CD4-positive, alpha-beta T cell (primary cell): ENCODE data around the gene ZNF516. TPM values are rescaled to one million over a fixed set of nuclear protein-coding genes. Genes with fewer than 3 reads are reported as not detected.

ENCODE experiments used
- ATAC-seq: fragments of 200-7000 bp; cut with Tn5 transposase; one replicate; pipeline ENCODE4 v1.10.0; 2022; ENCODE audit warnings: mild to moderate bottlenecking; ENCODE audit not compliant: poor library complexity
- CTCF ChIA-PET: fragments of 350-600 bp; sonication (Branson Sonifier 250); formaldehyde crosslinking; loops from one replicate; lab custom pipeline; 2021; ENCODE audit warnings: antibody characterized with exemption, inconsistent platforms; lab: Charles Lee
- POLR2A ChIA-PET: fragments of 350-600 bp; sonication (Branson Sonifier 250); formaldehyde crosslinking; loops from one replicate; lab custom pipeline; 2021; ENCODE audit warnings: antibody characterized with exemption, inconsistent platforms; lab: Charles Lee
- DNase-seq, 14 experiments: peaks; one replicate each; pipeline ENCODE4 v3.0.0-alpha.2; 2013 to 2020; ENCODE audit warnings: mixed read lengths in 2 of 14
- H3K27ac ChIP-seq, 2 donors: one replicate each; pipeline versions ENCODE4 v1.5.1 to v1.7.0; 2013; ENCODE audit warnings: low read length in 2 of 2, low read depth in 1 of 2, mild to moderate bottlenecking in 1 of 2
- H3K27me3 ChIP-seq, 2 experiments: 1 replicate in 1 of 2; 2 replicates in 1 of 2; pipeline versions ENCODE4 v1.6.1 to v1.7.0; 2013; ENCODE audit warnings: low read length in 2 of 2, control low read depth in 1 of 2, mild to moderate bottlenecking in 1 of 2, moderate library complexity in 1 of 2; ENCODE audit not compliant: insufficient read depth in 2 of 2, control insufficient read depth in 1 of 2
- H3K36me3 ChIP-seq: one replicate; pipeline ENCODE4 v1.6.1; 2013; ENCODE audit warnings: low read length, control low read depth; ENCODE audit not compliant: insufficient read depth
- H3K4me1 ChIP-seq: one replicate; pipeline ENCODE4 v1.6.1; 2013; ENCODE audit warnings: low read length, control low read depth; ENCODE audit not compliant: insufficient read depth
- H3K4me3 ChIP-seq: one replicate; pipeline ENCODE4 v1.5.1; 2013; ENCODE audit warnings: mild to moderate bottlenecking, low read length, moderate library complexity
- H3K9me3 ChIP-seq, 2 experiments: 1 replicate in 1 of 2; 2 replicates in 1 of 2; pipeline versions ENCODE4 v1.6.1 to v1.7.0; 2013; ENCODE audit warnings: low read length in 2 of 2, mild to moderate bottlenecking in 2 of 2, control low read depth in 1 of 2, moderate library complexity in 1 of 2; ENCODE audit not compliant: control insufficient read depth in 1 of 2, insufficient read depth in 1 of 2
- H3K27ac Mint-ChIP-seq: one replicate; pipeline ENCODE4 v1.8.0; 2020; ENCODE audit warnings: mixed read lengths
- H3K27me3 Mint-ChIP-seq: one replicate; pipeline ENCODE4 v1.8.0; 2021; ENCODE audit warnings: mixed read lengths
- H3K36me3 Mint-ChIP-seq: one replicate; pipeline ENCODE4 v1.8.0; 2021; ENCODE audit warnings: low read depth, mixed read lengths
- H3K4me1 Mint-ChIP-seq: one replicate; pipeline ENCODE4 v1.8.0; 2021; ENCODE audit warnings: low read depth, mixed read lengths
- H3K4me3 Mint-ChIP-seq: one replicate; pipeline ENCODE4 v1.8.0; 2020; ENCODE audit warnings: mild to moderate bottlenecking, mixed read lengths
- H3K9me3 Mint-ChIP-seq: one replicate; pipeline ENCODE4 v1.8.0; 2020; ENCODE audit warnings: mixed read lengths
- intact Hi-C, 2 experiments: fragments of 100-400 bp; cut with DNase I in 1 of 2; cut with micrococcal nuclease in 1 of 2; formaldehyde crosslinking; loops; one replicate each; pipeline versions ENCODE4 v1.15.1 to v1.9.0; 2023 to 2025; cut with DNase I, micrococcal nuclease
- total RNA-seq, 174 experiments: library from RNA in 2 of 174; stranded (reverse) in 2 of 174; gene quantifications; one replicate each; pipeline ENCODE4 v1.2.3 and lab custom pipeline; 2021 to 2026
- TF ChIP-seq, protein P1 (sequence below): fragments of 200-600 bp; IDR thresholded peaks from one replicate; pipeline ENCODE4 v1.8.0; 2022; ENCODE audit warnings: antibody characterized with exemption, mild to moderate bottlenecking

ZNF516 gene
- total RNA-seq, 2 experiments from 2014 or later: 22.4 to 29.3 TPM

DNA sequence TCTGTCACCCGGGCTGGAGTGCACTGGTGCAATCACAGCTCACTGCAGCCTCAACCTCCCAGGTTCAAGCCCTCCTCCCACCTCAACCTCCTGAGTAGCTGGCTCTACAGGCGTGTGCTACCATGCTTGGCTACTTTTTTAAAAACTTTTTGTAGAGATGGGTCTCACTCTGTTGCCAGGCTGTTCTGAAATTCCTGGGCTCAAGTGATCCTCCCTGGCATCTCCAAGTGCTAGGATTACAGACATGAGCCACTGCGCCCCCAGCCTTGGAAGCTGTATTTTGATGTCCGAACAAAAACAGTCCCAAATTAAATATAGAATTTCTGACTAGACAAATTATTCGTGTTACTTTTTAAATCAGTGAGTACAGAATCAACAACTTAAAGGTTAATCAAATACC, 97.4 kb downstream of the ZNF516 start:
- no peak for DNase-seq
- Mint-ChIP-seq H3K27ac (no peak overlapping the region), H3K4me1 (peaks cover 16% of the 10 kb centered on the region), H3K4me3 (no peak overlapping the region), H3K36me3 (no peaks in the 10 kb centered on the region), H3K27me3 (no peaks in the 10 kb centered on the region), H3K9me3 (no peaks in the 10 kb centered on the region)
- intact Hi-C loops: loop anchor here (2.0 to 5.0 kb wide), 3 partner anchors 223 to 405 kb away; no protein-coding TSS in a partner anchor
- peaks cover 6% of the 10 kb centered on the region for H3K4me1 ChIP-seq
- no peaks in the 10 kb centered on the region for H3K27me3 ChIP-seq
- no peak for ATAC-seq
- H3K9me3 ChIP-seq: peaks cover 0 to 3% of the 10 kb centered on the region in 2 experiments
- TF ChIP-seq, protein P1, sequence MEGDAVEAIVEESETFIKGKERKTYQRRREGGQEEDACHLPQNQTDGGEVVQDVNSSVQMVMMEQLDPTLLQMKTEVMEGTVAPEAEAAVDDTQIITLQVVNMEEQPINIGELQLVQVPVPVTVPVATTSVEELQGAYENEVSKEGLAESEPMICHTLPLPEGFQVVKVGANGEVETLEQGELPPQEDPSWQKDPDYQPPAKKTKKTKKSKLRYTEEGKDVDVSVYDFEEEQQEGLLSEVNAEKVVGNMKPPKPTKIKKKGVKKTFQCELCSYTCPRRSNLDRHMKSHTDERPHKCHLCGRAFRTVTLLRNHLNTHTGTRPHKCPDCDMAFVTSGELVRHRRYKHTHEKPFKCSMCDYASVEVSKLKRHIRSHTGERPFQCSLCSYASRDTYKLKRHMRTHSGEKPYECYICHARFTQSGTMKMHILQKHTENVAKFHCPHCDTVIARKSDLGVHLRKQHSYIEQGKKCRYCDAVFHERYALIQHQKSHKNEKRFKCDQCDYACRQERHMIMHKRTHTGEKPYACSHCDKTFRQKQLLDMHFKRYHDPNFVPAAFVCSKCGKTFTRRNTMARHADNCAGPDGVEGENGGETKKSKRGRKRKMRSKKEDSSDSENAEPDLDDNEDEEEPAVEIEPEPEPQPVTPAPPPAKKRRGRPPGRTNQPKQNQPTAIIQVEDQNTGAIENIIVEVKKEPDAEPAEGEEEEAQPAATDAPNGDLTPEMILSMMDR: no peak
- ChIA-PET POLR2A (no interaction called here), CTCF (interaction anchor here (3.0 kb wide), 1 partner anchor 312 kb away, joined by 26 read pairs; no protein-coding TSS in a partner anchor)
- H3K4me3 ChIP-seq: no peak overlapping the region
- H3K27ac ChIP-seq: no peak overlapping the region
- H3K36me3 ChIP-seq: no peaks in the 10 kb centered on the region

DNA sequence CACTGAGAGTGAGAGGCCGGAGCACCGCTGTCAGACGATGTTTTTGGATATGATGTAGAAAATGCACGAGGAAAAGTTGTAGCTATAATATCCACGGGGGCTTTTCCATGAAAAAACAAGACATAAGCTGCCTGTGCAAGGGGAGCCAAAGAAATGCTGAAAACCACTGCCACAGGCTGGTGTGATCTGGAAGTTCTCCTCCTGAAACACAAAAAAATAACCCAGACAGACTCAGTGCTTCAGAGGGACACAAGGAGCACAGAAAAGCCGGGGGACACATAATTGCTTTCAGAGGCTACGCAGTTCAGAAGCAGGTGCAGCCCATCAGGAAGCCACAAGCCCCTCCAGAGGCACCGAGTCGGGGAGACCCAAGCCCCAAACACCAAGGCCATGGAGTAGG, 98.2 kb downstream of the ZNF516 start:
- TF ChIP-seq, protein P1: no peak
- no peaks in the 10 kb centered on the region for H3K9me3 Mint-ChIP-seq
- H3K9me3 ChIP-seq: peaks cover 0 to 3% of the 10 kb centered on the region in 2 experiments
- DNase-seq (no peak), ATAC-seq (no peak)
- H3K27ac ChIP-seq: no peak overlapping the region
- no peak overlapping the region for H3K4me3 ChIP-seq
- peaks cover 6% of the 10 kb centered on the region for H3K4me1 ChIP-seq
- CTCF ChIA-PET: interaction anchor here (3.0 kb wide), 1 partner anchor 313 kb away, joined by 26 read pairs; no protein-coding TSS in a partner anchor
- no peak overlapping the region for H3K27ac Mint-ChIP-seq
- no peaks in the 10 kb centered on the region for H3K36me3 Mint-ChIP-seq
- H3K36me3 ChIP-seq: no peaks in the 10 kb centered on the region
- POLR2A ChIA-PET: no interaction called here
- no peaks in the 10 kb centered on the region for H3K27me3 Mint-ChIP-seq
- no peaks in the 10 kb centered on the region for H3K27me3 ChIP-seq
- intact Hi-C loops: loop anchor here in 1 of 2 experiments (5.0 kb wide), 1 partner anchor 406 kb away; no protein-coding TSS in a partner anchor
- no peak overlapping the region for H3K4me3 Mint-ChIP-seq
- H3K4me1 Mint-ChIP-seq: peaks cover 22% of the 10 kb centered on the region

DNA sequence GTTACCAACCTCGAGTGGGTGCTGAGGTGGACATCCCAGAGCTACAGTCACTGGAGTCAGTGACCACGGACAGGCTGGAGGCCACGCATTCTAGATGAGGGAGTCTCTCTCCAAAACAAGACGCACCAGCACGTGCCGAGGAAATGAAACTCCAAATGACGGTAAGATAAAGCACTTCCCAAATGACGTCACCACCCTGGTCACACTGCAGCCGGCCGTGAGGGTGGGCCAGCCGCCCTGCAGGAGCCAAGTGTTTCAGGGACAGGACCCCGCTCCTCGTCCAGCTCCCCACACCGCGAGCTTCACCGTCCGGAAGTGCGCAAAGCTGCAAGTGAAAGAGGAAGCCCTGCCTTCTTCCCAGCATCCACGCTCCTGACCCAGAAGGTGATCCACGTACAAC, 99.4 kb downstream of the ZNF516 start:
- POLR2A ChIA-PET: no interaction called here
- peaks cover 12% of the 10 kb centered on the region for H3K4me1 ChIP-seq
- Mint-ChIP-seq H3K4me3 (no peak overlapping the region), H3K4me1 (peaks cover 22% of the 10 kb centered on the region), H3K27ac (no peak overlapping the region), H3K27me3 (no peaks in the 10 kb centered on the region), H3K36me3 (no peaks in the 10 kb centered on the region), H3K9me3 (no peaks in the 10 kb centered on the region)
- H3K27me3 ChIP-seq: no peaks in the 10 kb centered on the region
- intact Hi-C loops: loop anchor here in 1 of 2 experiments (5.0 kb wide), 1 partner anchor 407 kb away; no protein-coding TSS in a partner anchor
- H3K4me3 ChIP-seq: no peak overlapping the region
- ATAC-seq (no peak), DNase-seq (peak in 2 of 14 experiments; percentile 45 to 59)
- no peaks in the 10 kb centered on the region for H3K9me3 ChIP-seq
- no peak overlapping the region for H3K27ac ChIP-seq
- no peaks in the 10 kb centered on the region for H3K36me3 ChIP-seq
- CTCF ChIA-PET: no interaction called here
- TF ChIP-seq, protein P1: no peak
